Tibial nerve (tissue), 4 donors: Measurements from ENCODE around the gene TSC1. TPM values are rescaled to one million over a fixed set of nuclear protein-coding genes. Genes with fewer than 3 reads are reported as not detected.

ENCODE experiments used
- DNase-seq, 2 donors: peaks; one replicate each; pipeline ENCODE4 v3.0.0-alpha.2; 2019; ENCODE audit warnings: low spot score in 2 of 2
- H3K27ac ChIP-seq, 4 donors: fragments of 200-600 bp; sonication (generic) in 3 of 4; one replicate each; pipeline ENCODE4 v1.5.1; 2017 to 2019; ENCODE audit warnings: mild to moderate bottlenecking in 1 of 4
- H3K27me3 ChIP-seq, 2 donors: fragments of 200-600 bp; sonication (generic) in 1 of 2; one replicate each; pipeline versions ENCODE4 v1.5.1 to v1.6.0; 2017 to 2019
- H3K36me3 ChIP-seq, 3 donors: fragments of 200-600 bp; sonication (generic); one replicate each; pipeline ENCODE4 v1.5.1; 2018 to 2019
- H3K4me1 ChIP-seq, 4 donors: fragments of 200-600 bp; sonication (generic) in 3 of 4; one replicate each; pipeline ENCODE4 v1.5.1; 2017 to 2019
- H3K4me3 ChIP-seq, 4 donors: fragments of 200-600 bp; sonication (generic) in 3 of 4; one replicate each; pipeline ENCODE4 v1.5.1; 2017 to 2019; ENCODE audit warnings: mild to moderate bottlenecking in 1 of 4, moderate library complexity in 1 of 4
- H3K9me3 ChIP-seq, 4 donors: fragments of 200-600 bp; sonication (generic) in 3 of 4; one replicate each; pipeline ENCODE4 v1.5.1; 2017 to 2019
- EP300 ChIP-seq, 2 donors: sonication (generic); formaldehyde crosslinking; IDR thresholded peaks; one replicate each; pipeline ENCODE4 v1.6.1; 2017; ENCODE audit warnings: antibody characterized with exemption in 2 of 2, mild to moderate bottlenecking in 1 of 2
- POLR2A ChIP-seq, 2 donors: fragments of 450-650 bp; IDR thresholded peaks; one replicate each; pipeline ENCODE4 v1.6.1; 2017; ENCODE audit warnings: antibody characterized with exemption in 2 of 2, mild to moderate bottlenecking in 2 of 2, moderate library complexity in 2 of 2
- WGBS, 2 donors: methylation state at CpG; one replicate each; pipeline ENCODE4 v1.1.5; 2018; 5-methylcytosine and 5-hydroxymethylcytosine counted together
- total RNA-seq, 4 donors: library from RNA; depleted of rRNA; stranded (reverse); fragments of >200 nt; gene quantifications; one replicate each; pipeline ENCODE4 v1.1.0, GENCODE V29; 2016
- TF ChIP-seq, protein P1 (sequence below), 5 experiments: fragments of 200-600 bp in 3 of 5; fragments of 450-650 bp in 2 of 5; sonication (generic) in 3 of 5; IDR thresholded peaks; one replicate each; pipeline ENCODE4 v1.5.1; 2016 to 2019; ENCODE audit warnings: antibody characterized with exemption in 5 of 5, mild to moderate bottlenecking in 3 of 5, moderate library complexity in 2 of 5

The TSC1 gene
- total RNA-seq, 4 donors from 2014 or later, result 48.6 to 88.4 (median 68.9) TPM

DNA sequence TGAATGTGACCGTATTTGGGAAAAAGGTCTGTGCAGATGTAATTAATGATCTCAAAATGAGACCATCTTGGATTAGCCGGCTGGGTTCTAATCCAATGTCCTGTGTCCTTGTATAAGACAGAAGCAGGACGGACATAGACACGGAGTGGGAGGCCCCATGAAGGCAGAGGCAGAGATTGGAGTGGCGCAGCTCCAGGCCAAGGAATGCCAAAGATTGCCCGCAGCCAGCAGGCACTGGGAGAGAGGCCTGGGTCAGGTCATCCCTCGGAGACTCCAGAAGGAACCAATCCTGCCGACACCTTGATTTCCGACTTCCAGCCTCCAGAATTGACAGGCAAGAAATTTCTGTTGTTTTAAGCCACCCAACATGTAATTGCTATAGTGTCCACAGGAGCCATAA lies 21.1 kb upstream of the TSC1 start:
- Histone ChIP-seq H3K4me3 (no peak overlapping the region), H3K27me3 (peaks cover 0 to 10% of the 10 kb centered on the region in 2 donors), H3K27ac (no peak overlapping the region), H3K9me3 (no peaks in the 10 kb centered on the region), H3K36me3 (no peaks in the 10 kb centered on the region), H3K4me1 (no peaks in the 10 kb centered on the region)
- WGBS, 2 donors, result 91 to 92% methylated on average over 9 of the region's 9 CpGs
- no peak for DNase-seq
- TF ChIP-seq EP300 (IDR thresholded peaks at IDR 0.05), result no peak
- TF ChIP-seq POLR2A (IDR thresholded peaks at IDR 0.05), result no peak
- TF ChIP-seq, protein P1, sequence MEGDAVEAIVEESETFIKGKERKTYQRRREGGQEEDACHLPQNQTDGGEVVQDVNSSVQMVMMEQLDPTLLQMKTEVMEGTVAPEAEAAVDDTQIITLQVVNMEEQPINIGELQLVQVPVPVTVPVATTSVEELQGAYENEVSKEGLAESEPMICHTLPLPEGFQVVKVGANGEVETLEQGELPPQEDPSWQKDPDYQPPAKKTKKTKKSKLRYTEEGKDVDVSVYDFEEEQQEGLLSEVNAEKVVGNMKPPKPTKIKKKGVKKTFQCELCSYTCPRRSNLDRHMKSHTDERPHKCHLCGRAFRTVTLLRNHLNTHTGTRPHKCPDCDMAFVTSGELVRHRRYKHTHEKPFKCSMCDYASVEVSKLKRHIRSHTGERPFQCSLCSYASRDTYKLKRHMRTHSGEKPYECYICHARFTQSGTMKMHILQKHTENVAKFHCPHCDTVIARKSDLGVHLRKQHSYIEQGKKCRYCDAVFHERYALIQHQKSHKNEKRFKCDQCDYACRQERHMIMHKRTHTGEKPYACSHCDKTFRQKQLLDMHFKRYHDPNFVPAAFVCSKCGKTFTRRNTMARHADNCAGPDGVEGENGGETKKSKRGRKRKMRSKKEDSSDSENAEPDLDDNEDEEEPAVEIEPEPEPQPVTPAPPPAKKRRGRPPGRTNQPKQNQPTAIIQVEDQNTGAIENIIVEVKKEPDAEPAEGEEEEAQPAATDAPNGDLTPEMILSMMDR (IDR thresholded peaks at IDR 0.05), result no peak

DNA sequence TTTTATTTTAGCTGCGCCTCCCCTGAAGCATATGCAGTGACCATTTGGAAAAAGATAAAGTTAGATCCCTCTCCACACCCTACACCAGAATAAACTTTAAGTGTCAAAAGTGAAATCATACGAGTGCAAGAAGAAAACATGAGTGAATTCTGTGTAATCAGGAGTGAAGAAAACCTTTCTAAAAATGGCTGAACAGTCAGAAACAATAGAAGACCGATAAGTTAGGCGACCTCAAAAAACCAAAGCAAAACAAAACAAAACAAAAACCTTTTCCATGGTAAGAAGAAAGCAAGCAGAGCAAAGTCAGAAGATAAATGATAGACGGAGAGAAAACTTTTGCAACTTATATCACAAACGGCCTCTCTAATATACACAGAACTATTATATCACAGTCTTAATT lies 16.6 kb upstream of the TSC1 start:
- no peak for TF ChIP-seq EP300 (IDR thresholded peaks at IDR 0.05)
- TF ChIP-seq POLR2A (IDR thresholded peaks at IDR 0.05), result no peak
- TF ChIP-seq, protein P1 (IDR thresholded peaks at IDR 0.05), result no peak
- WGBS, 2 donors, result 78 to 82% methylated on average over 6 of the region's 6 CpGs
- no peaks in the 10 kb centered on the region for H3K36me3 ChIP-seq
- peaks cover 0 to 4% of the 10 kb centered on the region in 2 donors for H3K27me3 ChIP-seq
- no peaks in the 10 kb centered on the region for H3K4me1 ChIP-seq
- H3K9me3 ChIP-seq, result peaks cover 0 to 7% (median 0%) of the 10 kb centered on the region in 4 donors
- no peak overlapping the region for H3K27ac ChIP-seq
- DNase-seq, result no peak
- no peak overlapping the region for H3K4me3 ChIP-seq

DNA sequence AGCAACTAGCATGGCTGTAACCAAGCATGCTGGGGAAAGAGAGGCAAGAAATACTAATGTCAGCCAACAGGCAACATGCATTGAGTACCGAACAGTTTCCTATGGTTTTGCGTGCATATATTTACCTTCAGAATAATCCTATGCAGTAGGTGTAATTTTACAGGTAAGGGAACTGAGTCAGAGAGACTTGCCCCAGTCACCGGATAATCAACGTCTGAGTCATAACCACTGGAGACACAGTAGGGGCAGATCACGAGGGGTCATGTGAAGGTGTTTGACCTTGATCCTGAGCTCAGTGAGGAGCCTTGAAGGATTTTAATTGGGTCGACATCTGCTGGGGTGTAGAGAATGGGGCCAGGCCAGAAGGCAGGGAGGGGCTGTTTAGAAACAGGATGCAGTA lies 13.4 kb upstream of the TSC1 start:
- no peak for DNase-seq
- TF ChIP-seq EP300 (IDR thresholded peaks at IDR 0.05) (no peak), POLR2A (IDR thresholded peaks at IDR 0.05) (no peak)
- TF ChIP-seq, protein P1 (IDR thresholded peaks at IDR 0.05), result no peak
- H3K27ac ChIP-seq, result no peak overlapping the region
- H3K9me3 ChIP-seq, result peaks cover 0 to 28% (median 0%) of the 10 kb centered on the region in 4 donors
- no peaks in the 10 kb centered on the region for H3K4me1 ChIP-seq
- WGBS, 2 donors, result 80 to 81% methylated on average over 6 of the region's 6 CpGs
- peaks cover 0 to 4% of the 10 kb centered on the region in 2 donors for H3K27me3 ChIP-seq
- H3K36me3 ChIP-seq, result no peaks in the 10 kb centered on the region
- no peak overlapping the region for H3K4me3 ChIP-seq

DNA sequence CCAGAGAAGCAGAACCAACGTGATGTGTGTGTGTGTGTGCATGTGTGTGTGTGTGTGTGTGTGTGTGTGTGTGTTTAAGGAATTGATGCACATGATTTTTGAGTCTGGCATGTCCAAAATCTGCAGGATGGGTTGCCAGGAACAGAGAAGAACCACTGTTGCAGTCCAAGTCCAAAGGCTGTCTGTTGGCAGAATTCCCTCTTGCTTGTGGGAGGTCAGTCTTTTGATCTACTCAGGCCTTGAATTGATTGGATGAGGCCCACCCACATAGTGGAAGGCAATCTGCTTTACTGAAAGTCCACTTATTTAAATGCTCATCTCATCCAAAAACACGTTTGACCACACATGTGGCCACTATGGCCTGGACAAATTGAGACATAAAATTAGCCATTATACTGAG lies 11.4 kb upstream of the TSC1 start:
- H3K36me3 ChIP-seq, result no peaks in the 10 kb centered on the region
- no peaks in the 10 kb centered on the region for H3K27me3 ChIP-seq
- no peak for DNase-seq
- whole genome bisulfite sequencing, 2 donors, result 49 to 59% methylated on average over 2 of the region's 2 CpGs
- H3K4me1 ChIP-seq, result no peaks in the 10 kb centered on the region
- no peak overlapping the region for H3K27ac ChIP-seq
- TF ChIP-seq EP300 (IDR thresholded peaks at IDR 0.05) (no peak), POLR2A (IDR thresholded peaks at IDR 0.05) (no peak)
- TF ChIP-seq, protein P1 (IDR thresholded peaks at IDR 0.05), result no peak
- peaks cover 0 to 28% (median 0%) of the 10 kb centered on the region in 4 donors for H3K9me3 ChIP-seq
- H3K4me3 ChIP-seq, result no peak overlapping the region

DNA sequence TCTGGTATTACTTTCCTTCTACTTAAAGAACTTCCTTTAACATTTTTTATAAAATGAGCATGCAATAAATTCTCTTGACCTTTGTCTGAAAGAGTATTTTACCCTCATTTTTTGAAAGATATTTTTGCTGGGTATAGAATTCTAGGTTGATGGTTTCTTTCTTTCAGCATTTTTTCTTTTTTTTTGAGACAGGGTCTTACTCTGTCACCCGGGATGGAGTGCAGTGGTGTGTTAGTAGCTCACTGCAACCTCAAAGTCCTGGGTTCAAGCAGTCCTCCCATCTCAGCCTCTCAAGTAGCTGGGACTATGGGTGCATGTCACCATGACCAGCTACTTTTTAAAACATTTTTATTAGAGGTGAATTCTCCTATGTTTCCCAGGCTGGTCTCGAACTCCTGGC lies 10.7 kb upstream of the TSC1 start:
- no peak for DNase-seq
- H3K27ac ChIP-seq, result no peak overlapping the region
- H3K9me3 ChIP-seq, result peaks cover 0 to 28% (median 0%) of the 10 kb centered on the region in 4 donors
- TF ChIP-seq, protein P1 (IDR thresholded peaks at IDR 0.05), result no peak
- TF ChIP-seq EP300 (IDR thresholded peaks at IDR 0.05) (no peak), POLR2A (IDR thresholded peaks at IDR 0.05) (no peak)
- H3K4me3 ChIP-seq, result no peak overlapping the region
- H3K27me3 ChIP-seq, result no peaks in the 10 kb centered on the region
- H3K4me1 ChIP-seq, result no peaks in the 10 kb centered on the region
- H3K36me3 ChIP-seq, result no peaks in the 10 kb centered on the region
- 81 to 89% methylated on average over 2 of the region's 2 CpGs for WGBS, 2 donors
